ENCODE measurements around the gene GLP2R. TPM values are rescaled to one million over a fixed set of nuclear protein-coding genes. Genes with fewer than 3 reads are reported as not detected.
"Not testable (repeated sequence)": the region's sequence is repeated elsewhere in the genome, so short reads cannot be mapped to it uniquely, and the experiment has no call there.

Gene GLP2R, protein sequence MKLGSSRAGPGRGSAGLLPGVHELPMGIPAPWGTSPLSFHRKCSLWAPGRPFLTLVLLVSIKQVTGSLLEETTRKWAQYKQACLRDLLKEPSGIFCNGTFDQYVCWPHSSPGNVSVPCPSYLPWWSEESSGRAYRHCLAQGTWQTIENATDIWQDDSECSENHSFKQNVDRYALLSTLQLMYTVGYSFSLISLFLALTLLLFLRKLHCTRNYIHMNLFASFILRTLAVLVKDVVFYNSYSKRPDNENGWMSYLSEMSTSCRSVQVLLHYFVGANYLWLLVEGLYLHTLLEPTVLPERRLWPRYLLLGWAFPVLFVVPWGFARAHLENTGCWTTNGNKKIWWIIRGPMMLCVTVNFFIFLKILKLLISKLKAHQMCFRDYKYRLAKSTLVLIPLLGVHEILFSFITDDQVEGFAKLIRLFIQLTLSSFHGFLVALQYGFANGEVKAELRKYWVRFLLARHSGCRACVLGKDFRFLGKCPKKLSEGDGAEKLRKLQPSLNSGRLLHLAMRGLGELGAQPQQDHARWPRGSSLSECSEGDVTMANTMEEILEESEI
- total RNA-seq, result 0.25 and 0.48 TPM in 2 replicates

DNA sequence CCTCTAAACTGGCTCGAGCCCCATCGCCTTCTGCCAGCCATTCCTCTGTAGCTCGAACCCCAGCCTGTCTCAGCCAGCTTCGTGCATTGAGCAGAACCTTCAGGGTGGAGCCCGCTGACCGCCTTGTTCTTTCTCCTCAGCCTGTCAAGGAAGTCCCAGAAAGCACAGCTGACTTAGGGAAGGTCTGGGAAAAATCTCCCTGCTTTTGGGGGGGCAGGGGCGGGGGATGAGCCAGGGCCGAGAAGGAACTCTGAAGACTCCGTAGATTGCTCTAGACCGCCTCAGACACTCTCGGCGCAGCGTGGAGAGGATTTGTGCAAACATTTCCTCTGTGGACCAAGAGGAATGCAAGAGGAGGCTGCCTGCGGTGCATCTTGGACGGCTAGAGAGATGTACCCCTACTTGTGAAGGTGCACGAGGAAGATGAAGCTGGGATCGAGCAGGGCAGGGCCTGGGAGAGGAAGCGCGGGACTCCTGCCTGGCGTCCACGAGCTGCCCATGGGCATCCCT lies at the start of gene GLP2R:
TSS of gene GLP2R (plus strand) at position 284 of the 510 bp plus-strand sequence. CDS start at position 424, 140 bp downstream.
- no peak within 1 kb of the TSS for H3K4me3 ChIP-seq (ENCODE audit: low read depth, low read length)
- TF ChIP-seq, protein P1, sequence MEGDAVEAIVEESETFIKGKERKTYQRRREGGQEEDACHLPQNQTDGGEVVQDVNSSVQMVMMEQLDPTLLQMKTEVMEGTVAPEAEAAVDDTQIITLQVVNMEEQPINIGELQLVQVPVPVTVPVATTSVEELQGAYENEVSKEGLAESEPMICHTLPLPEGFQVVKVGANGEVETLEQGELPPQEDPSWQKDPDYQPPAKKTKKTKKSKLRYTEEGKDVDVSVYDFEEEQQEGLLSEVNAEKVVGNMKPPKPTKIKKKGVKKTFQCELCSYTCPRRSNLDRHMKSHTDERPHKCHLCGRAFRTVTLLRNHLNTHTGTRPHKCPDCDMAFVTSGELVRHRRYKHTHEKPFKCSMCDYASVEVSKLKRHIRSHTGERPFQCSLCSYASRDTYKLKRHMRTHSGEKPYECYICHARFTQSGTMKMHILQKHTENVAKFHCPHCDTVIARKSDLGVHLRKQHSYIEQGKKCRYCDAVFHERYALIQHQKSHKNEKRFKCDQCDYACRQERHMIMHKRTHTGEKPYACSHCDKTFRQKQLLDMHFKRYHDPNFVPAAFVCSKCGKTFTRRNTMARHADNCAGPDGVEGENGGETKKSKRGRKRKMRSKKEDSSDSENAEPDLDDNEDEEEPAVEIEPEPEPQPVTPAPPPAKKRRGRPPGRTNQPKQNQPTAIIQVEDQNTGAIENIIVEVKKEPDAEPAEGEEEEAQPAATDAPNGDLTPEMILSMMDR (IDR thresholded peaks at IDR 0.05; ENCODE audit: insufficient read depth, low read length, poor library complexity, severe bottlenecking), result no peak
- no peaks in the 10 kb centered on the region for H3K36me3 ChIP-seq (ENCODE audit: control insufficient read depth, insufficient read depth, low read length)
- no peak for DNase-seq (ENCODE audit: low read depth)
- no peaks in the 10 kb centered on the region for H3K27me3 ChIP-seq (ENCODE audit: control insufficient read depth, insufficient read depth, low read length)

DNA sequence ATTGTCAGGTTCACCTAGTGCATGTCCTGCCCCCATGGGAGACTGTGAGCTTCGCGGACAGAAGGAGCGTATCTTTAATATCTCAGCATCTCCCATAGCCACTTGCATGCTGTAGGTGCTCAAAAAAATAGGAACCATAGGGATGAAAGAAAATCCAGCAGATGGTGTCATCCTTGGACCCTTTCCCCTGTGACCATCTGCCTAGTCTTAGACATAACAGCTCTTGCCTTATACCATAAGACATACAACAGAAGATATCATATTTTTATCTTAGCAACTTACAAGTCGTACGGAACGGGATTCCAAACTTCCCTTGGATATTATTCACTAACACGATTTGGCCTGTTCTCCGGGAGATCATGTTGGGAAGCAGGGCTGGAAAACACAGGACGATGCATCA lies 48.8 kb upstream of the GLP2R start:
- DNase-seq (ENCODE audit: low read depth), result no peak
- no peak overlapping the region for H3K4me3 ChIP-seq (ENCODE audit: low read depth, low read length)
- TF ChIP-seq, protein P1 (IDR thresholded peaks at IDR 0.05; ENCODE audit: insufficient read depth, low read length, poor library complexity, severe bottlenecking), result no peak
- H3K36me3 ChIP-seq (ENCODE audit: control insufficient read depth, insufficient read depth, low read length), result no peaks in the 10 kb centered on the region
- H3K27me3 ChIP-seq (ENCODE audit: control insufficient read depth, insufficient read depth, low read length), result no peaks in the 10 kb centered on the region

DNA sequence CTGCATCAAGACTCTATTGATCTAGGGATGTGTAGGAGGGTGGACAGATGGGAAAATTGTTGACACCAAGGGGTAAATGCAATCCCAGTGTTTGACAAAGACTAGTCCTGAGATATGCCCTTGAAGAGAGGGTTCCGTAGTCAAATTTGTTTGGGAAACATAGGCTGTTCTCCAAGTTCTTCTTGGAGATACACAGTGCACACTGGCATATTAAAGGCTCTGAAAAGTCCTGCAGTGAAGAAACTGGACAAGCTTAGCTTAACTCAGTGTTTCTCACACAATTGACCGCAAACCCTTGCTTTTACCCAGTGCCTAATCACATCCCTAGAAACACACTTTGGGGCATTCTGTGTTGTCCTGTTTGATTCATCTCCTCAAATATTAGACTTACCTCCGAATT lies 45.2 kb upstream of the GLP2R start:
- no peaks in the 10 kb centered on the region for H3K27me3 ChIP-seq (ENCODE audit: control insufficient read depth, insufficient read depth, low read length)
- TF ChIP-seq, protein P1 (IDR thresholded peaks at IDR 0.05; ENCODE audit: insufficient read depth, low read length, poor library complexity, severe bottlenecking), result no peak
- H3K36me3 ChIP-seq (ENCODE audit: control insufficient read depth, insufficient read depth, low read length), result no peaks in the 10 kb centered on the region
- no peak for DNase-seq (ENCODE audit: low read depth)
- no peak overlapping the region for H3K4me3 ChIP-seq (ENCODE audit: low read depth, low read length)

DNA sequence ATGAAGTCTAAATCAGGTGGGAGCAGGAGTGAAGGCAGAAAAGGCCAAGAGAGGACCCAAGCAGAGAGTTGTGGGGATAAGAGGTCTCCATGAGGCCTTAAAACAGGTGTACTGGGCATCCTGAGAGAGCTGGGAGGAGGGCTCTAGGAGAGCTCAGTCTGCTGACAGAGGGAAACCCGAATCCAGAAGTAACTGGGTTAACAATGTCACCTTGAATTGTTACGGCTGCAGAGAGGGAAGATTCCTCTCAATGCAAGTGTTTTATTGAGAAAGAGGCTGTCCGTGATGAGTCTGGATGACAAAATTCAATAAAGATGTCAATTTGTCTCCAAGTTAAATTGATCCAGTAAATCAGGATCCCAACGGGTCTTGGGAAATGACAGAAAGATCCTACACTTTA lies 42.7 kb upstream of the GLP2R start:
- Histone ChIP-seq H3K27me3 (ENCODE audit: control insufficient read depth, insufficient read depth, low read length) (no peaks in the 10 kb centered on the region), H3K4me3 (ENCODE audit: low read depth, low read length) (no peak overlapping the region), H3K36me3 (ENCODE audit: control insufficient read depth, insufficient read depth, low read length) (no peaks in the 10 kb centered on the region)
- no peak for DNase-seq (ENCODE audit: low read depth)
- TF ChIP-seq, protein P1 (IDR thresholded peaks at IDR 0.05; ENCODE audit: insufficient read depth, low read length, poor library complexity, severe bottlenecking), result no peak

DNA sequence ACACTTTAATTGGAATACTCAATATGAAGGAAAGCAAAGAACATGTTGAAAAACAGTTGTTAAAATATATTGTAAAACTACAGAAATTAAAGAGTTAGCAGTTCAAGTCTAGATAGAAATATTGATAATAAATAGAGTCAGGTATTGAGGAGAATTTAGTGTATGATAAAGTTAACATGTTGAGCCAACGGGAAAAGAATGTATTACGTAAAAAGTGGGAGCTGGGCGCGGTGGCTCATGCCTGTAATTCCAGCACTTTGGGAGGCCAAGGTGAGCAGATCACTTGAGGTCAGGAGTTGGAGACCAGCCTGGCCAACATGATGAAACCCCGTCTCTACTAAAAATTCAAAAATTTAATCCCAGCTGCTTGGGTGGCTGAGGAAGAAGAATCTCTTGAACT lies 42.3 kb upstream of the GLP2R start:
- H3K27me3 ChIP-seq (ENCODE audit: control insufficient read depth, insufficient read depth, low read length); H3K4me3 ChIP-seq (ENCODE audit: low read depth, low read length); H3K36me3 ChIP-seq (ENCODE audit: control insufficient read depth, insufficient read depth, low read length); DNase-seq (ENCODE audit: low read depth): not testable (repeated sequence)

DNA sequence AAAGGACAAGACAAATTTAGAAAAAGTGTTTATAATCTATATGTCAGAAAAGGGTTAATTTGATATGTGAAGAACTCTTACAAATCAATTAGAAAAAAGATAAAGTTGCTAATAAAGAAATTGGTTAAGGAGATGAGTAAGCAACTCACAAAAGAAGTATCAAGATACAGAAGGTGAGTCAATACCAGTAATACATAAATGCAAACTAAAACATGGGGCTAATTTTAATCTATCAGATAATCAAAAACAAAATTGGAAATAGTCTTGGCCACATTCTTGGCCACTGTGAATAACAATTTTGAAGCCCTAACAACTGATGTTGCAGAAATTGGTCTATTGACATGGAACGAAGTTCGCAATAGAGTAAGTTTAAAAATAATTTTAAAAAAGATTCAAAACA lies 41.2 kb upstream of the GLP2R start:
- no peaks in the 10 kb centered on the region for H3K36me3 ChIP-seq (ENCODE audit: control insufficient read depth, insufficient read depth, low read length)
- TF ChIP-seq, protein P1 (IDR thresholded peaks at IDR 0.05; ENCODE audit: insufficient read depth, low read length, poor library complexity, severe bottlenecking), result no peak
- no peaks in the 10 kb centered on the region for H3K27me3 ChIP-seq (ENCODE audit: control insufficient read depth, insufficient read depth, low read length)
- no peak overlapping the region for H3K4me3 ChIP-seq (ENCODE audit: low read depth, low read length)
- no peak for DNase-seq (ENCODE audit: low read depth)
